Measurements from ENCODE around the gene PICALM.

The PICALM gene

GRCh38 chr11:86068951-86069407 is at the start of gene PICALM:
TSS of gene PICALM (minus strand) at chr11:86069084. CDS start at chr11:86068780, 304 bp downstream.
- no peaks in the 10 kb centered on the region for H3K9me3 ChIP-seq (ENCODE audit: severe bottlenecking)
- no peaks in the 10 kb centered on the region for H3K27me3 ChIP-seq (ENCODE audit: insufficient read depth, low read depth, severe bottlenecking)
- no peaks in the 10 kb centered on the region for H3K36me3 ChIP-seq
- H3K4me3 ChIP-seq (ENCODE audit: low read depth, low read length), result peak within 1 kb of the TSS; percentile 87
- H3K27ac ChIP-seq, result peak within 1 kb of the TSS; percentile 87
- peak; percentile 99 for DNase-seq
- TF ChIP-seq, protein P1, sequence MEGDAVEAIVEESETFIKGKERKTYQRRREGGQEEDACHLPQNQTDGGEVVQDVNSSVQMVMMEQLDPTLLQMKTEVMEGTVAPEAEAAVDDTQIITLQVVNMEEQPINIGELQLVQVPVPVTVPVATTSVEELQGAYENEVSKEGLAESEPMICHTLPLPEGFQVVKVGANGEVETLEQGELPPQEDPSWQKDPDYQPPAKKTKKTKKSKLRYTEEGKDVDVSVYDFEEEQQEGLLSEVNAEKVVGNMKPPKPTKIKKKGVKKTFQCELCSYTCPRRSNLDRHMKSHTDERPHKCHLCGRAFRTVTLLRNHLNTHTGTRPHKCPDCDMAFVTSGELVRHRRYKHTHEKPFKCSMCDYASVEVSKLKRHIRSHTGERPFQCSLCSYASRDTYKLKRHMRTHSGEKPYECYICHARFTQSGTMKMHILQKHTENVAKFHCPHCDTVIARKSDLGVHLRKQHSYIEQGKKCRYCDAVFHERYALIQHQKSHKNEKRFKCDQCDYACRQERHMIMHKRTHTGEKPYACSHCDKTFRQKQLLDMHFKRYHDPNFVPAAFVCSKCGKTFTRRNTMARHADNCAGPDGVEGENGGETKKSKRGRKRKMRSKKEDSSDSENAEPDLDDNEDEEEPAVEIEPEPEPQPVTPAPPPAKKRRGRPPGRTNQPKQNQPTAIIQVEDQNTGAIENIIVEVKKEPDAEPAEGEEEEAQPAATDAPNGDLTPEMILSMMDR (IDR thresholded peaks at IDR 0.05; ENCODE audit: low read depth, low read length), result no peak

DNA sequence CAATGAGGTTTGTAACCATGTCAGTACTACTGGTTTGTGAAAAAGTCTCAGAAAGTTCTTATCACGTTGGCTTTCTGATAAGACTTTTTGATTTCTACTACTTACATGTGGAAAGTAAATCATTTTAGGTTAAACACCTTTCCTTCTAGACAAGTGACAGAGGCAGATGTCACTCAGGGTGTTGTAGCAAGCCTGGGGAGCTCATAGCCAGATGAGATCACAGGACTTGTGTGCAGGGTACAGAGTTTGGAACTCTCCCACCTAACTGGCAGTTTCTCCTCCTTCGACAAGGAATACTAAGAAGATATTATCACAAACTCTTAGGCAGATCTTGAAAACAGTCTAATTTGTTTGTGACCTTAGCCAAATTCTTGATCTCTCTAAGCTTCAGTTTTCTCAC is 49.4 kb upstream of the PICALM start:
- H3K9me3 ChIP-seq (ENCODE audit: severe bottlenecking), result no peaks in the 10 kb centered on the region
- no peak for DNase-seq
- no peak overlapping the region for H3K4me3 ChIP-seq (ENCODE audit: low read depth, low read length)
- H3K36me3 ChIP-seq, result no peaks in the 10 kb centered on the region
- TF ChIP-seq, protein P1 (IDR thresholded peaks at IDR 0.05; ENCODE audit: low read depth, low read length), result no peak
- H3K27ac ChIP-seq, result no peak overlapping the region
- no peaks in the 10 kb centered on the region for H3K27me3 ChIP-seq (ENCODE audit: insufficient read depth, low read depth, severe bottlenecking)

- no peak for DNase-seq
- Histone ChIP-seq H3K27me3 (ENCODE audit: insufficient read depth, low read depth, severe bottlenecking) (no peaks in the 10 kb centered on the region), H3K27ac (no peak overlapping the region), H3K4me3 (ENCODE audit: low read depth, low read length) (no peak overlapping the region), H3K9me3 (ENCODE audit: severe bottlenecking) (no peaks in the 10 kb centered on the region), H3K36me3 (no peaks in the 10 kb centered on the region)
- TF ChIP-seq, protein P1 (IDR thresholded peaks at IDR 0.05; ENCODE audit: low read depth, low read length), result no peak
These were observed 48.8 kb upstream of the PICALM start for GRCh38 chr11:86117712-86118063.

DNA sequence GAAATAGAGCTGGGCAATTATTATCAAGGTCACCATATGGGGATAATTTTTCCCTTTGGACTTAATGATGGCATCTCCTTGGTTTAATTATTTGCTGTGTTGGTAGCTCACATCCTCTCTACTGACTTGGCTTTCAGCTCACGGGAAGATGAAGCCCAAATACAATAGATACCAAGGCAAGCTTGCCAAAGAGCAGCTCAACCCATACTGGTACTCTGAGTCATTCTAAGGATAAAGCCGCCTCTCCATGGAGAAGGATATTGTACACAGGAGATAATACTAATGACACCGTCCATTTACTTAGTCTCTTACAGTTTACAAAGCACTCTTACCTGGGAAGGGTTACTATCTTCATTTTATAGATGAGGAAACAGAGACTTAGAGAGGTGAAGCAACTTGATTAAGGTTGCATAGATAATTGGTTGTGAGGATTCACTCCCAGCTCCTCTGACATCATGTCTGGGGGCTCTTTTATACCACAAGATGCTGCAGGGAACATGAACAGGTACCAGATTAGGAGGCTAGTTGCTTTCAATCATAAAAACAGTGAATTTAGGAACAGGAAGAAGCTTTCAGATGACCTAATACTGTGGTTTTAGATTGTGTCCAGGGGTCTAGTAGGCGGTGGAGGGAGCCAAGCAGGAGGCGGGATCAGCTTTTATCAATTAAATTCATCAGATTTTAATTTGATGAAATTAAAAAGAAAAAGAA is 48.3 kb upstream of the PICALM start:
- TF ChIP-seq, protein P1 (IDR thresholded peaks at IDR 0.05; ENCODE audit: low read depth, low read length), result no peak
- H3K36me3 ChIP-seq, result no peaks in the 10 kb centered on the region
- H3K9me3 ChIP-seq (ENCODE audit: severe bottlenecking), result no peaks in the 10 kb centered on the region
- H3K27me3 ChIP-seq (ENCODE audit: insufficient read depth, low read depth, severe bottlenecking), result no peaks in the 10 kb centered on the region
- no peak for DNase-seq
- no peak overlapping the region for H3K27ac ChIP-seq
- no peak overlapping the region for H3K4me3 ChIP-seq (ENCODE audit: low read depth, low read length)

DNA sequence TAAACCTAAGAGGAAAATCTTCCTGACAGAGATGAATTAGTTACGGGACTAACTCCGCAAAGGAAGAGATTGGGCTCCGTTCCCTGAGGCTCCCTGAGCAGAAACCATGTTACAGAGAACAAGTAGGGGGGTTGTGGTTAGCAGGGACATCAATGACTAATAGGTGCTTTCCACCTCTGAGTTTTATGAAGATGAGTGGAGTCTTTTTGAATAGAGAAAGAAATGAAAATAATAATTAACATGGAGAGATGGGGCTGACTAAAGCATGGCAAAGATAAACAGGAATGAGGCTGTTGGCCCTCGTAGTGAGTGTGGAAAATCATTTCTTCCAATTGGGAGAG is 47.5 kb upstream of the PICALM start:
- H3K36me3 ChIP-seq, result no peaks in the 10 kb centered on the region
- DNase-seq, result no peak
- H3K27ac ChIP-seq, result peak overlapping the region; percentile 42
- TF ChIP-seq, protein P1 (IDR thresholded peaks at IDR 0.05; ENCODE audit: low read depth, low read length), result no peak
- H3K27me3 ChIP-seq (ENCODE audit: insufficient read depth, low read depth, severe bottlenecking), result no peaks in the 10 kb centered on the region
- no peaks in the 10 kb centered on the region for H3K9me3 ChIP-seq (ENCODE audit: severe bottlenecking)
- no peak overlapping the region for H3K4me3 ChIP-seq (ENCODE audit: low read depth, low read length)

Data from WERI-Rb-1 (cell line).